HK-2 (cell line): ENCODE data around the gene OR8K5.
"Not testable (repeated sequence)": the region's sequence is repeated elsewhere in the genome, so short reads cannot be mapped to it uniquely, and the experiment has no call there.

Source experiments
- DNase-seq: peaks from one replicate; pipeline ENCODE4 v3.0.0-alpha.2; 2018; ENCODE audit not compliant: unreplicated experiment

OR8K5 gene

GRCh38 chr11:56160217-56160616, at the start of gene OR8K5:
Gene OR8K5, minus strand, starts transcription at chr11:56160317. Its CDS starts 0 bp downstream, at chr11:56160317.
- DNase-seq: no peak

GRCh38 chr11:56207790-56208189, 47.7 kb upstream of the OR8K5 start:
- DNase-seq: no peak

- no peak for DNase-seq
Observed at GRCh38 chr11:56197367-56197766, 37.2 kb upstream of the OR8K5 start.

- DNase-seq: no peak
Observed at GRCh38 chr11:56196705-56197104, 36.6 kb upstream of the OR8K5 start.

- no peak for DNase-seq
Observed at GRCh38 chr11:56188602-56189001, 28.5 kb upstream of the OR8K5 start.

- no peak for DNase-seq
Observed at GRCh38 chr11:56183459-56183858, 23.3 kb upstream of the OR8K5 start.

- DNase-seq: no peak
Observed at GRCh38 chr11:56176318-56176717, 16.2 kb upstream of the OR8K5 start, which contains the start of gene OR5J2. Gene OR5J2, plus strand, starts transcription at chr11:56176618. Its CDS starts 0 bp downstream, at chr11:56176618.

GRCh38 chr11:56172256-56172830, 12.2 kb upstream of the OR8K5 start:
- no peak for DNase-seq

GRCh38 chr11:56163804-56164203, 3.7 kb upstream of the OR8K5 start:
- no peak for DNase-seq

GRCh38 chr11:56152333-56152732, 7.8 kb downstream of the OR8K5 start:
- no peak for DNase-seq

GRCh38 chr11:56151376-56151775, 8.7 kb downstream of the OR8K5 start:
- no peak for DNase-seq

- not testable (repeated sequence) for DNase-seq
Observed at GRCh38 chr11:56143681-56144080, 16.4 kb downstream of the OR8K5 start.

- DNase-seq: no peak
Observed at GRCh38 chr11:56140151-56140661, 19.9 kb downstream of the OR8K5 start, which contains the start of gene OR8J3. Gene OR8J3, minus strand, starts transcription at chr11:56140201. Its CDS starts 2,483 bp downstream, at chr11:56137718.

- DNase-seq: no peak
Observed at GRCh38 chr11:56122073-56122472, 38.0 kb downstream of the OR8K5 start, which contains the start of gene OR8H3. Gene OR8H3, plus strand, starts transcription at chr11:56122373. Its CDS starts 0 bp downstream, at chr11:56122373.
